Non-pigmented ciliary epithelial cell (primary cell): ENCODE results near the gene C1QC.

Experiments
- DNase-seq: peaks from one replicate; pipeline ENCODE4 v3.0.0-alpha.2; 2010; ENCODE audit warnings: low read depth

Gene C1QC

GRCh38 chr1:22643381-22643780 is at the start of gene C1QC:
TSS of gene C1QC (plus strand) at chr1:22643633. CDS start at chr1:22644024, 391 bp downstream.
- no peak for DNase-seq

- DNase-seq, result no peak
Measured at GRCh38 chr1:22594396-22594795, 49.0 kb upstream of the C1QC start.

- no peak for DNase-seq
Measured at GRCh38 chr1:22595108-22595507, 48.3 kb upstream of the C1QC start.

DNA sequence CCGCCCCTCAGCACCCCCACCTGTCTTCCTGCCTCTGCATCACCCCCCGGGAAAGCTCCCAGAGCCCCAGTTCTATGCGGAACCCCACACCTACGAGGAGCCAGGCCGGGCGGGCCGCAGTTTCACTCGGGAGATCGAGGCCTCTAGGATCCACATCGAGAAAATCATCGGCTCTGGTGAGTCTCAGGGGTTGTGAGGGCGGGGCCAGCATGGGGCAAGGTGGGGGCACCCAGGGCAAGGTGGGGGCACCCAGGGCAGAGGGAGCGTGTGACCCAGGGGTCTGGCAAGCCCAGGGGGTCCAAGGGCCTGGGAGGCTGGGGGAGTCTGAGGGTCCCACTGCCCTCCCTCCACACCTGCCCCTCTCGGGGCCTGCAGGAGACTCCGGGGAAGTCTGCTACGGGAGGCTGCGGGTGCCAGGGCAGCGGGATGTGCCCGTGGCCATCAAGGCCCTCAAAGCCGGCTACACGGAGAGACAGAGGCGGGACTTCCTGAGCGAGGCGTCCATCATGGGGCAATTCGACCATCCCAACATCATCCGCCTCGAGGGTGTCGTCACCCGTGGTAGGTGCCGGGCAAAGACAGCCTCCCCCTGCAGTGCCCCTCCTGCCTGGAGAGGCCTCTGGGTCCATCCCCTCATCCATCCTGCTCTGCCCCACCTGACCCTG is 46.0 kb upstream of the C1QC start:
- DNase-seq, result no peak

DNA sequence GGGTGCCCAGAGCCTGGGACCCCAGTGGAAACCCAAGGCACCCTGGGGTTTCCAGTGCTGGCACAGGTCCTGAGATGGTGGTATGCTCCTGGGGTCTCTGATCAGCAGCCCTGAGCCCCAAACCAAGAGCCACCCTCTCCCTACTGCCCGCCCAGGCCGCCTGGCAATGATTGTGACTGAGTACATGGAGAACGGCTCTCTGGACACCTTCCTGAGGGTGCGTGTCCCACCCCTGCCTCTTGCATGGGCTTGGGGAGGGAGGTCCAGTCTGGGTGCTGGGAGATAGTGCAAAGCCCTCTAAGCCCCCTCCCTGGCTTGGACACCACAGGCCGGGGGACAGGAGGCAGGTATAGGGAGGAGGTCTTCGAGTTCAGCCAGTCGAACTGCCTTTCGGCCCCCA is 45.4 kb upstream of the C1QC start:
- no peak for DNase-seq

GRCh38 chr1:22598736-22599135 is 44.7 kb upstream of the C1QC start:
- DNase-seq, result no peak

DNA sequence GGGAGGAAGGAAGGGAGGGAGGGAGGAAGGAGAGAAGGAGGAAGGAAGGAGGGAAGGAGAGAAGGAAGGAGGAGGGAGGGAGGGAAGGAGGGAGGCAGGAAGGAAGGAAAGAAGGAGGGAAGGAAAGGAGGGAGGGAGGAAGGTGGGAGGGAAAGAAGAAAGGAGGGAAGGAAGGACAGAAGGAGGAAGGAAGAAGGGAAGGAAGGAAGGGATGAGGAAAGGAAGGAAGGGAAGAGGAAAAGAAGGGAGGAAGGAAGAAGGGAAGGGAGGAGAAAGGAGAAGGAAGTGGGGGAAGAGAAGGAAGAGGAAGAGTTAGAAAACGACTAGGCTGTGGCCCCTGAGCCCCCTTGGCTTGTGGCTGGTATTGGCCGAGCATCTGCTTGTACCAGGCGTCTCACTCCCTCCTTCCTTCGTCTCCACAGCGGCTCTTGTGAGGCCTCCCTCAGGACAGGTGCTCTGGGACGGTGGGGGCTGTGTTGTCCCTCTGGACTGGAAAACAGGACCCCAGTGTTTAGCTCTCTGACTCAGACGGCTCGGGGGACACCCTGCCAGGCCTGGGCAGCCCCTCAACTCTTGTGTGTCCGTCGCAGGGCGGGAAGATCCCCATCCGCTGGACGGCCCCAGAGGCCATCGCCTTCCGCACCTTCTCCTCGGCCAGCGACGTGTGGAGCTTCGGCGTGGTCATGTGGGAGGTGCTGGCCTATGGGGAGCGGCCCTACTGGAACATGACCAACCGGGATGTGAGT is 43.2 kb upstream of the C1QC start:
- no peak for DNase-seq

DNA sequence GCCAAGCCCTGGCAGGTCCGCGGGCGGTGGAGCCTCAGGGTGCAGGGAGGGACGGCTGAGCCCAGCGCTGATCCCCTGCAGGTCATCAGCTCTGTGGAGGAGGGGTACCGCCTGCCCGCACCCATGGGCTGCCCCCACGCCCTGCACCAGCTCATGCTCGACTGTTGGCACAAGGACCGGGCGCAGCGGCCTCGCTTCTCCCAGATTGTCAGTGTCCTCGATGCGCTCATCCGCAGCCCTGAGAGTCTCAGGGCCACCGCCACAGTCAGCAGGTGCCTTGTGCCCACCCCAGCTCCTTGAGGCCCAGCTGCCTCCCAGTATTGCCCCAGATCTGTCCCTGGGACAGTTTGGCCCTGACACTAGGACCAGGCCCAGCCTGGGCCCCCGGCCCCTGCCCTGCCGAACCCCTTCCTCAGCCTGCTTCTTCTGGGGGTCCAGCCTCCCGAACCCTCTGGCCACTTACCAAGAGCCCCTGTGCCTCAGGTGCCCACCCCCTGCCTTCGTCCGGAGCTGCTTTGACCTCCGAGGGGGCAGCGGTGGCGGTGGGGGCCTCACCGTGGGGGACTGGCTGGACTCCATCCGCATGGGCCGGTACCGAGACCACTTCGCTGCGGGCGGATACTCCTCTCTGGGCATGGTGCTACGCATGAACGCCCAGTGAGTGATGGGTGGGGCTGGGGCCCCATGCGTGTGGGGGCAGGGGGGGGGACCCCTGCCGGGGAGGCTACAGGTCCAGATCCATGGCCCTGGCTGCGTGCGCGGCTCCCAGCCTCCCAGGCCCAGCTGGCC is 42.4 kb upstream of the C1QC start:
- no peak for DNase-seq

- no peak for DNase-seq
Measured at GRCh38 chr1:22601610-22602009, 41.8 kb upstream of the C1QC start.

DNA sequence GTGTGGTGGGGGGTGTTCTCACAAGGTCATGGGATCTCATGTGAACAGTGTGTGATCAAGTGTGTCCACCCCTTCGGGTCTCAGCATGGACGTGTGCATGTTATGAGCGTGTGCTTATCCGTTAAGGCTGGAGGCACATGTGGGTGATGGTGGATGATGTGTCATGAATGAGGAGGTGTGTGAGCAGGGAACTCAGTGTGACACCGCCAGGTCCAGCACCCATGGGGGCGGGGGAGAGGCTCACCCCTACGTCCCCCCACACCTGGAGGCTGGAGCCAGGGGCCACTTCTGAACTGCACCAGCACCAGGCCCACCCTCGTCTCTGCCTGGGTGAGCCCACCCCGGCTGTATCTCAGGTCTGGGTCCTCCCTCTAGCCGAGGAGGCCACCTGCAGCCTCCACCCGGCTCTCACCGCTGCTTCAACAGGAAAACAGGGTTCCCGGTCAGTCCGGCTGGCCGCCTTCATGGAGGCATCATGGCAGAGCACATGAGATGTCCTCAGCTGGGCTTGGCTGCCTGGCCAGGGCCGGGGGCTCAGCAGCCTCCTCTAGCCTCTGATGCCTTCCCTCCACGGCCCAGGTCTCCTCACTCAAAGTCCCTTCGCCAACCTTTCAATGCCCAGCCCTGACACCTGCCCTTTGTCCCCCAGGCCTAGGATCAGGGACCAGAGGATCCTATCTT is 41.2 kb upstream of the C1QC start:
- DNase-seq, result no peak

GRCh38 chr1:22606161-22606560 is 37.3 kb upstream of the C1QC start:
- no peak for DNase-seq

- DNase-seq, result no peak
Measured at GRCh38 chr1:22607154-22607553, 36.3 kb upstream of the C1QC start.

DNA sequence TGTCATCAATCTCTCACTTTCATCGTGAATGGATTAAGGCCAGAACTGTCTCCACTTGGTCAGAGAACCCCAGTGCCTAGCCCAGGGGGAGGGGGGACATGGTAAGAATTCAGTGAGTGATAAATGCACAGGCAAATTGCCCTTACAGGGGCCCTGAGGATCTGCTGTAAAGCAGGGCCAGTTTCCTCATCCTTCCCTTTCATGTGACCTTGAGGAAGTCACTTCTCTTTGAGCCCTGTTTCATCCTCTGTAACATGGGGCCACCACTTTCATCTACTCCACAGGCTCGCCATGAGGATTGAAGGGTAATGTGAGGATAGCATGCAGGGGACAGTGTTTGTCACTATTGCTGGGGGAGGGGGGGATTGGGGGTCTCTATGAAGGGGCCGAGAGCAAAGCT is 35.1 kb upstream of the C1QC start:
- DNase-seq, result no peak

DNA sequence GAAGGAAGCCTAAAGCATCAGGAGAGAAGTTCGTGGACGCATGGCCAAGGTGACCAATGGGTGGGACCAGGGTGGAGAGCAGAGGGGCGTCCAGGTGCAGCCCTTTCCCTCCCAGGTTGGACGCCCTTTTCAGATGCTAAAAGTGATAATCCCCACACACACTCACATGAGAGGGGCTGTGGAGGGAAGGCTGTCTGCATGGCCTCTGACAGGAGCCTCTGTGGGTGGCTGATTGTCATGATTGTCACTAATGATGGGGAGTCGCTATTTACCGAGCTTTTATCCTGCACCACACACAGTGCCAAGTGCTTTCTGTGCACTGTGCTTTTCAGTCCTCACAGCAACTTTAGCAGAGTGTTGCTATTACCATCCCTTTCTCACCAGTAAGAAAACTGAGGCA is 34.1 kb upstream of the C1QC start:
- DNase-seq, result no peak

- peak; percentile 17 for DNase-seq
Measured at GRCh38 chr1:22611530-22611947, 31.9 kb upstream of the C1QC start.

GRCh38 chr1:22612671-22613571 is 30.5 kb upstream of the C1QC start:
- DNase-seq, result no peak

GRCh38 chr1:22613572-22613918 is 29.9 kb upstream of the C1QC start:
- DNase-seq, result no peak

- DNase-seq, result no peak
Measured at GRCh38 chr1:22613951-22614350, 29.5 kb upstream of the C1QC start.

DNA sequence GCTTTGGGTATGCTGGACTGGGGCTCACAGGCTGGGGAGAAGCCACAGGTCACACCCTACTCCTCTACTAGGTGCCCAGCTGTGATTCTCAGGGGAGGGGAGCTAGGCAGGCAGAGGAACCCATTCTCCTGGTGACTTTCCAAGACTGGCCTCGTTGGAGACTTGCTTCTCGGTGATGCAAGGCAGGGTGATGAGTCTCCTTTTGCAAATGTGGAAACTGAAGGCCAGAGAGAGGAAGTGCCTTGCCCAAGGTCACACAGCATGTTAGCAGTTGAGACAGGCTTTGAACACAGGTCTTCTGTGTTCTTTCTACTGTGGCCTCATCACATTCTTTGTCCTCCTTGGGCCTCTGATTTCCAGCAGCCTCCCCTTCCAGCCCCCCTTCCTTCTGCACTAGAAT is 27.5 kb upstream of the C1QC start:
- DNase-seq, result no peak

- DNase-seq, result no peak
Measured at GRCh38 chr1:22616571-22616970, 26.9 kb upstream of the C1QC start.

- no peak for DNase-seq
Measured at GRCh38 chr1:22618056-22618455, 25.4 kb upstream of the C1QC start.

GRCh38 chr1:22619252-22619651 is 24.2 kb upstream of the C1QC start:
- DNase-seq, result no peak
